HG03097 (cell line): ENCODE measurements around the gene F2R.
"Not testable (repeated sequence)": the region's sequence is repeated elsewhere in the genome, so short reads cannot be mapped to it uniquely, and the experiment has no call there.

ENCODE experiments used
- ATAC-seq: cut with Tn5 transposase; IDR thresholded peaks from one replicate; pipeline ENCODE4 v1.9.1; 2021; ENCODE audit not compliant: unreplicated experiment, low FRiP score

The F2R gene

GRCh38 chr5:76715736-76716455, at the start of gene F2R:
Gene F2R (plus strand): TSS chr5:76716126. CDS start chr5:76716308, 182 bp downstream.
- peak; percentile 46 for ATAC-seq

GRCh38 chr5:76667495-76667894, 48.4 kb upstream of the F2R start:
- no peak for ATAC-seq

GRCh38 chr5:76669245-76669644, 46.7 kb upstream of the F2R start:
- no peak for ATAC-seq

- ATAC-seq, result no peak
Measured at GRCh38 chr5:76670508-76670907, 45.4 kb upstream of the F2R start.

GRCh38 chr5:76672242-76672641, 43.7 kb upstream of the F2R start:
- no peak for ATAC-seq

GRCh38 chr5:76673125-76673524, 42.8 kb upstream of the F2R start:
- ATAC-seq, result no peak

- ATAC-seq, result no peak
Measured at GRCh38 chr5:76674330-76675066, 41.4 kb upstream of the F2R start.

- no peak for ATAC-seq
Measured at GRCh38 chr5:76675364-76675763, 40.6 kb upstream of the F2R start.

GRCh38 chr5:76677849-76678472, 38.0 kb upstream of the F2R start:
- no peak for ATAC-seq

GRCh38 chr5:76679231-76679630, 36.7 kb upstream of the F2R start:
- no peak for ATAC-seq

GRCh38 chr5:76680826-76681225, 35.1 kb upstream of the F2R start:
- not testable (repeated sequence) for ATAC-seq

- no peak for ATAC-seq
Measured at GRCh38 chr5:76681287-76681686, 34.6 kb upstream of the F2R start.

GRCh38 chr5:76682387-76682786, 33.5 kb upstream of the F2R start:
- no peak for ATAC-seq

- no peak for ATAC-seq
Measured at GRCh38 chr5:76683816-76684731, 31.9 kb upstream of the F2R start.

- no peak for ATAC-seq
Measured at GRCh38 chr5:76684756-76685519, 31.0 kb upstream of the F2R start.

- ATAC-seq, result no peak
Measured at GRCh38 chr5:76685704-76686103, 30.2 kb upstream of the F2R start.

GRCh38 chr5:76688212-76688611, 27.7 kb upstream of the F2R start:
- ATAC-seq, result no peak

- ATAC-seq, result no peak
Measured at GRCh38 chr5:76688836-76689235, 27.1 kb upstream of the F2R start.

GRCh38 chr5:76689321-76690036, 26.4 kb upstream of the F2R start:
- no peak for ATAC-seq
